Mesenchymal stem cell (in vitro differentiated cells and primary cell): ENCODE data around the gene WDR70.

Experiments used
- DNase-seq: peaks from one replicate; pipeline ENCODE4 v3.0.0-alpha.2; 2013
- H2AFZ ChIP-seq: one replicate; pipeline ENCODE4 v1.6.1; 2013; ENCODE audit warnings: low read depth, mild to moderate bottlenecking, control low read depth, inconsistent platforms, low read length, moderate library complexity
- H2AK5ac ChIP-seq: 2 replicates; pipeline ENCODE4 v1.6.1; 2013; ENCODE audit warnings: low read length, moderate library complexity, mild to moderate bottlenecking, inconsistent platforms; ENCODE audit not compliant: severe bottlenecking
- H2BK120ac ChIP-seq: one replicate; pipeline ENCODE4 v1.6.1; 2013; ENCODE audit warnings: low read depth, mild to moderate bottlenecking, inconsistent platforms, low read length, moderate library complexity
- H2BK12ac ChIP-seq, 2 experiments: one replicate each; pipeline ENCODE4 v1.6.1; 2013; ENCODE audit warnings: inconsistent platforms in 2 of 2, low read length in 2 of 2, mild to moderate bottlenecking in 2 of 2, moderate library complexity in 2 of 2, control low read depth in 1 of 2
- H2BK15ac ChIP-seq: one replicate; pipeline ENCODE4 v1.6.1; 2013; ENCODE audit warnings: mild to moderate bottlenecking, low read depth, inconsistent platforms; ENCODE audit not compliant: poor library complexity, severe bottlenecking
- H2BK5ac ChIP-seq: 2 replicates; pipeline ENCODE4 v1.6.1; 2013; ENCODE audit warnings: low read depth, mild to moderate bottlenecking, low read length, control low read depth, inconsistent platforms; ENCODE audit not compliant: poor library complexity, severe bottlenecking
- H3K14ac ChIP-seq, 2 experiments: one replicate each; pipeline ENCODE4 v1.6.1; 2013; ENCODE audit warnings: inconsistent platforms in 2 of 2, low read length in 2 of 2, control low read depth in 1 of 2, mild to moderate bottlenecking in 1 of 2, moderate library complexity in 1 of 2
- H3K18ac ChIP-seq, 2 experiments: one replicate each; pipeline ENCODE4 v1.6.1; 2013; ENCODE audit warnings: inconsistent platforms in 2 of 2, low read length in 2 of 2, control low read depth in 1 of 2, low read depth in 1 of 2, mild to moderate bottlenecking in 1 of 2
- H3K23ac ChIP-seq, 2 experiments: one replicate each; pipeline ENCODE4 v1.6.1; 2013; ENCODE audit warnings: inconsistent platforms in 2 of 2, low read length in 2 of 2, mild to moderate bottlenecking in 2 of 2, moderate library complexity in 2 of 2, control low read depth in 1 of 2
- H3K27ac ChIP-seq: 2 replicates; pipeline ENCODE4 v1.5.1; 2013; ENCODE audit warnings: mild to moderate bottlenecking, moderate library complexity, low read length, control low read depth, inconsistent platforms; ENCODE audit not compliant: poor library complexity, severe bottlenecking
- H3K27me3 ChIP-seq, 2 experiments: 2 replicates each; pipeline versions ENCODE4 v1.6.1 to v1.7.0; 2013; ENCODE audit warnings: low read length in 2 of 2, mild to moderate bottlenecking in 2 of 2, moderate library complexity in 2 of 2, control low read depth in 1 of 2, inconsistent platforms in 1 of 2; ENCODE audit not compliant: control insufficient read depth in 1 of 2, insufficient read depth in 1 of 2
- H3K36me3 ChIP-seq, 2 experiments: 2 replicates each; pipeline versions ENCODE4 v1.6.1 to v1.7.0; 2013; ENCODE audit warnings: low read length in 2 of 2, control low read depth in 1 of 2, inconsistent platforms in 1 of 2, low read depth in 1 of 2, mild to moderate bottlenecking in 1 of 2; ENCODE audit not compliant: insufficient read depth in 2 of 2, control insufficient read depth in 1 of 2
- H3K4ac ChIP-seq, 2 experiments: one replicate each; pipeline ENCODE4 v1.6.1; 2013; ENCODE audit warnings: inconsistent platforms in 2 of 2, low read length in 2 of 2, mild to moderate bottlenecking in 2 of 2, moderate library complexity in 2 of 2, control low read depth in 1 of 2, low read depth in 1 of 2
- H3K4me1 ChIP-seq: 2 replicates; pipeline ENCODE4 v1.6.1; 2013; ENCODE audit warnings: low read depth, low read length, control low read depth; ENCODE audit not compliant: control insufficient read depth, insufficient read depth
- H3K4me2 ChIP-seq: 2 replicates; pipeline ENCODE4 v1.6.1; 2013; ENCODE audit warnings: low read length, mild to moderate bottlenecking, inconsistent platforms; ENCODE audit not compliant: poor library complexity, severe bottlenecking
- H3K4me3 ChIP-seq, 2 experiments: 2 replicates each; pipeline versions ENCODE4 v1.5.1 to v1.7.0; 2013; ENCODE audit warnings: low read length in 2 of 2, mild to moderate bottlenecking in 2 of 2, control low read depth in 1 of 2, low read depth in 1 of 2; ENCODE audit not compliant: insufficient read depth in 1 of 2
- H3K79me1 ChIP-seq: replicated peaks from 2 replicates; pipeline ENCODE4 v1.6.1; 2013; ENCODE audit warnings: mild to moderate bottlenecking, control low read depth, low read length, inconsistent platforms; ENCODE audit not compliant: poor library complexity, severe bottlenecking
- H3K9ac ChIP-seq: 2 replicates; pipeline ENCODE4 v1.7.0; 2013; ENCODE audit warnings: mild to moderate bottlenecking, low read length, moderate library complexity
- H3K9me3 ChIP-seq: 2 replicates; pipeline ENCODE4 v1.7.0; 2013; ENCODE audit warnings: mild to moderate bottlenecking, low read length; ENCODE audit not compliant: control insufficient read depth
- H4K8ac ChIP-seq: one replicate; pipeline ENCODE4 v1.6.1; 2013; ENCODE audit warnings: inconsistent platforms, mild to moderate bottlenecking, low read length, moderate library complexity
- H4K91ac ChIP-seq: one replicate; pipeline ENCODE4 v1.6.1; 2013; ENCODE audit warnings: mild to moderate bottlenecking, low read length, inconsistent platforms
- WGBS: methylation state at CpG from one replicate; pipeline ENCODE4 v1.1.7; 2013; ENCODE audit warnings: mixed read lengths; 5-methylcytosine and 5-hydroxymethylcytosine counted together

Gene WDR70

GRCh38 chr5:37567566-37567965, 188.4 kb downstream of the WDR70 start:
- peaks cover 8% of the 10 kb centered on the region for H3K79me1 ChIP-seq
- no peak overlapping the region for H2BK120ac ChIP-seq
- no peak overlapping the region for H2AFZ ChIP-seq
- H3K18ac ChIP-seq = no peak overlapping the region
- no peak overlapping the region for H3K14ac ChIP-seq
- no peaks in the 10 kb centered on the region for H3K27me3 ChIP-seq
- H4K91ac ChIP-seq = no peak overlapping the region
- no peak overlapping the region for H3K23ac ChIP-seq
- 98% methylated on average over 3 of the region's 3 CpGs for WGBS
- no peak overlapping the region for H2AK5ac ChIP-seq
- H2BK15ac ChIP-seq = no peak overlapping the region
- H3K4me2 ChIP-seq = no peak overlapping the region
- no peaks in the 10 kb centered on the region for H3K9me3 ChIP-seq
- peaks cover 0 to 3% of the 10 kb centered on the region in 2 experiments for H3K36me3 ChIP-seq
- H3K4ac ChIP-seq = no peak overlapping the region
- H3K9ac ChIP-seq = no peak overlapping the region
- no peak overlapping the region for H3K4me3 ChIP-seq
- no peak for DNase-seq
- no peak overlapping the region for H3K27ac ChIP-seq
- no peaks in the 10 kb centered on the region for H3K4me1 ChIP-seq
- no peak overlapping the region for H4K8ac ChIP-seq
- H2BK12ac ChIP-seq = no peak overlapping the region
- no peak overlapping the region for H2BK5ac ChIP-seq

- no peak overlapping the region for H3K4me3 ChIP-seq
- no peak overlapping the region for H3K23ac ChIP-seq
- no peaks in the 10 kb centered on the region for H3K4me1 ChIP-seq
- H2BK120ac ChIP-seq = no peak overlapping the region
- H2AFZ ChIP-seq = no peak overlapping the region
- no peak overlapping the region for H4K8ac ChIP-seq
- H3K79me1 ChIP-seq = peaks cover 8% of the 10 kb centered on the region
- no peak overlapping the region for H3K14ac ChIP-seq
- H2BK15ac ChIP-seq = no peak overlapping the region
- H3K4ac ChIP-seq = no peak overlapping the region
- no peak overlapping the region for H4K91ac ChIP-seq
- no peak overlapping the region for H2BK5ac ChIP-seq
- DNase-seq = no peak
- no peaks in the 10 kb centered on the region for H3K9me3 ChIP-seq
- H3K36me3 ChIP-seq = peaks cover 0 to 3% of the 10 kb centered on the region in 2 experiments
- no peaks in the 10 kb centered on the region for H3K27me3 ChIP-seq
- H3K27ac ChIP-seq = no peak overlapping the region
- H3K9ac ChIP-seq = no peak overlapping the region
- H2AK5ac ChIP-seq = no peak overlapping the region
- H3K18ac ChIP-seq = no peak overlapping the region
- H2BK12ac ChIP-seq = no peak overlapping the region
- no peak overlapping the region for H3K4me2 ChIP-seq
Observed at GRCh38 chr5:37568018-37568753, 189.1 kb downstream of the WDR70 start.

- no peak overlapping the region for H2BK12ac ChIP-seq
- H4K91ac ChIP-seq = no peak overlapping the region
- H4K8ac ChIP-seq = no peak overlapping the region
- H2AFZ ChIP-seq = no peak overlapping the region
- H3K79me1 ChIP-seq = peaks cover 8% of the 10 kb centered on the region
- no peak overlapping the region for H3K4ac ChIP-seq
- no peak overlapping the region for H3K23ac ChIP-seq
- no peak overlapping the region for H3K27ac ChIP-seq
- peaks cover 0 to 6% of the 10 kb centered on the region in 2 experiments for H3K36me3 ChIP-seq
- H3K27me3 ChIP-seq = no peaks in the 10 kb centered on the region
- H2BK15ac ChIP-seq = no peak overlapping the region
- no peaks in the 10 kb centered on the region for H3K4me1 ChIP-seq
- no peak overlapping the region for H3K9ac ChIP-seq
- no peaks in the 10 kb centered on the region for H3K9me3 ChIP-seq
- H2AK5ac ChIP-seq = no peak overlapping the region
- no peak overlapping the region for H3K4me2 ChIP-seq
- H3K14ac ChIP-seq = peak overlapping the region in 1 of 2 experiments; percentile 68
- no peak for DNase-seq
- H3K18ac ChIP-seq = no peak overlapping the region
- H2BK5ac ChIP-seq = no peak overlapping the region
- H3K4me3 ChIP-seq = no peak overlapping the region
- H2BK120ac ChIP-seq = no peak overlapping the region
Observed at GRCh38 chr5:37568893-37569292, 189.8 kb downstream of the WDR70 start.

GRCh38 chr5:37569466-37569865, 190.3 kb downstream of the WDR70 start:
- no peak overlapping the region for H2AK5ac ChIP-seq
- no peaks in the 10 kb centered on the region for H3K9me3 ChIP-seq
- H3K23ac ChIP-seq = no peak overlapping the region
- H3K36me3 ChIP-seq = peaks cover 0 to 11% of the 10 kb centered on the region in 2 experiments
- WGBS = no CpG with 5 or more reads among the region's 2 CpGs
- H3K18ac ChIP-seq = no peak overlapping the region
- H3K14ac ChIP-seq = no peak overlapping the region
- H2AFZ ChIP-seq = no peak overlapping the region
- no peaks in the 10 kb centered on the region for H3K4me1 ChIP-seq
- H3K4me3 ChIP-seq = no peak overlapping the region
- H2BK12ac ChIP-seq = no peak overlapping the region
- H2BK5ac ChIP-seq = no peak overlapping the region
- H3K27me3 ChIP-seq = no peaks in the 10 kb centered on the region
- H3K27ac ChIP-seq = no peak overlapping the region
- H2BK120ac ChIP-seq = no peak overlapping the region
- no peak overlapping the region for H3K9ac ChIP-seq
- H3K4me2 ChIP-seq = no peak overlapping the region
- no peak overlapping the region for H3K4ac ChIP-seq
- no peak overlapping the region for H2BK15ac ChIP-seq
- peaks cover 8% of the 10 kb centered on the region for H3K79me1 ChIP-seq
- no peak for DNase-seq
- H4K8ac ChIP-seq = no peak overlapping the region
- no peak overlapping the region for H4K91ac ChIP-seq
